Measurements from ENCODE around the gene THUMPD2.

DNA sequence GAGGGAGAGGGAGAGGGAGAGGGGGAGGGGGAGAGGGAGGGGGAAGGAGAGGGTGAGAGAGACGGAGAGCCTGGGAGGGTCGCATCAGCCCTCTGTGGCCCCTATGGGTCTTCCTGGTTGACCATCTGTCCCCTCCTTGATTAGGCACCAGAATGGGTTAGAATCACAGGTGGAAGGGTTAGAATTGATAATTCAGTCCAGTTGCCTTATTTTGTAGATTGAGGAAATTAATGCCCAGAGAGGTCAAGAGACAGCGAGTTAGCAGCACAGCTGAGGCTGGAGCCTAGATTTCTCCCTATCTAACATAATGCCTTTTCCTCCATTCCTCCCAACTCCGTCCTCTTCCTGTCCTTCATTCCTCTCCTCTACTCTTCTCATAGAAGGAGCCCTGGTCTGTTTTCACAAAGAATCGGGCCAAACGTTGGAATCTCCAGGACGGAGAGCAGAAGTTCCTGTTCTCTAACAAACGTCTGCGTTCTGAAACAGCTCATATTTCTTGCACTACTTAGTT lies 338 bp upstream of the THUMPD2 start:
- TF ChIP-seq, protein P1, sequence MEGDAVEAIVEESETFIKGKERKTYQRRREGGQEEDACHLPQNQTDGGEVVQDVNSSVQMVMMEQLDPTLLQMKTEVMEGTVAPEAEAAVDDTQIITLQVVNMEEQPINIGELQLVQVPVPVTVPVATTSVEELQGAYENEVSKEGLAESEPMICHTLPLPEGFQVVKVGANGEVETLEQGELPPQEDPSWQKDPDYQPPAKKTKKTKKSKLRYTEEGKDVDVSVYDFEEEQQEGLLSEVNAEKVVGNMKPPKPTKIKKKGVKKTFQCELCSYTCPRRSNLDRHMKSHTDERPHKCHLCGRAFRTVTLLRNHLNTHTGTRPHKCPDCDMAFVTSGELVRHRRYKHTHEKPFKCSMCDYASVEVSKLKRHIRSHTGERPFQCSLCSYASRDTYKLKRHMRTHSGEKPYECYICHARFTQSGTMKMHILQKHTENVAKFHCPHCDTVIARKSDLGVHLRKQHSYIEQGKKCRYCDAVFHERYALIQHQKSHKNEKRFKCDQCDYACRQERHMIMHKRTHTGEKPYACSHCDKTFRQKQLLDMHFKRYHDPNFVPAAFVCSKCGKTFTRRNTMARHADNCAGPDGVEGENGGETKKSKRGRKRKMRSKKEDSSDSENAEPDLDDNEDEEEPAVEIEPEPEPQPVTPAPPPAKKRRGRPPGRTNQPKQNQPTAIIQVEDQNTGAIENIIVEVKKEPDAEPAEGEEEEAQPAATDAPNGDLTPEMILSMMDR (IDR thresholded peaks at IDR 0.05) = no peak
- TF ChIP-seq EP300 (IDR thresholded peaks at IDR 0.05) = no peak
- no peak for TF ChIP-seq POLR2A (IDR thresholded peaks at IDR 0.05)
- no peak for TF ChIP-seq POLR2AphosphoS5 (IDR thresholded peaks at IDR 0.05)

Data from suprapubic skin (tissue), 4 donors.